GM18508 (cell line): Measurements from ENCODE around the gene AHCYL1.
A peak's percentile ranks its signal among the peaks of the same experiment; 100 is the strongest.
"Not testable (repeated sequence)": the region's sequence is repeated elsewhere in the genome, so short reads cannot be mapped to it uniquely, and the experiment has no call there.

Source experiments
- ATAC-seq: cut with Tn5 transposase; IDR thresholded peaks from one replicate; pipeline ENCODE4 v1.9.1; 2021; ENCODE audit warnings: moderate number of reproducible peaks; ENCODE audit not compliant: insufficient read depth, unreplicated experiment

The AHCYL1 gene

DNA sequence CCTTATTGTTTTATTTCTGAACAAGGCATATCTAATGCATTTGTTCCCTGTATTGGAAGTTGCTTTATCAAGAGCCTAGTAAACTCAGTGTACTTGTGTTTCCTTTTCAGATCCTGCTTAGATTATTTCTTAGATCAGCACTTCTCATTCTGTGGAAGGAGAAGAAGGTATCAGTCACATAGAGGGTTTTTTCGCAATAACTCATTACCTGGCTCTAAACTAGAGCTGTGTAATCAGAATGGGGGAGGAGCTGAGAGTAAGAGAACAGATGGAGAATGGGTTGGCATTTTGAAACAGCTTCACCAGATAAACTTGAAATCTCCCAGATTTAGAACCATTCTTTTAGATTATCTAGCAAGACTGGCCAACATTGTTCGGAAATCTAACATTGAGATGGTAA lies 11.0 kb downstream of the AHCYL1 start:
- ATAC-seq, result no peak

DNA sequence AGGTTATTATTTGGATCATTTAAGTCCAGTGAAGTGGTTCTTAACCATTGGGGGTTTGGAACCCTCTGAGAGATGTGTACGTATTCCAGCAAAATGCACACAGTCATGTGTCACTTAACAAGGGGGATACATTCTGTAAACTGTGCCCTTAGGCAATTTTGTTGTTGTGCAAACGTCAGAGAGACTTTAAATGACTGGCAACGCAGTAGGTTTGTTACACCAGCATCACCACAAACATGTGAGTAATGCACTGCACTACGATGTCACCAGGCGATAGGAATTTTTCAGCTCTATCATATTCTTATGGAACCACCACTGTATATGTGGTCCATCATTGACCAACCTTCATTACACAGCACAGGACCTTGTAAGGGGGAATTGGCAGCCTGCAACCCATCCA lies 11.9 kb downstream of the AHCYL1 start:
- ATAC-seq, result no peak

DNA sequence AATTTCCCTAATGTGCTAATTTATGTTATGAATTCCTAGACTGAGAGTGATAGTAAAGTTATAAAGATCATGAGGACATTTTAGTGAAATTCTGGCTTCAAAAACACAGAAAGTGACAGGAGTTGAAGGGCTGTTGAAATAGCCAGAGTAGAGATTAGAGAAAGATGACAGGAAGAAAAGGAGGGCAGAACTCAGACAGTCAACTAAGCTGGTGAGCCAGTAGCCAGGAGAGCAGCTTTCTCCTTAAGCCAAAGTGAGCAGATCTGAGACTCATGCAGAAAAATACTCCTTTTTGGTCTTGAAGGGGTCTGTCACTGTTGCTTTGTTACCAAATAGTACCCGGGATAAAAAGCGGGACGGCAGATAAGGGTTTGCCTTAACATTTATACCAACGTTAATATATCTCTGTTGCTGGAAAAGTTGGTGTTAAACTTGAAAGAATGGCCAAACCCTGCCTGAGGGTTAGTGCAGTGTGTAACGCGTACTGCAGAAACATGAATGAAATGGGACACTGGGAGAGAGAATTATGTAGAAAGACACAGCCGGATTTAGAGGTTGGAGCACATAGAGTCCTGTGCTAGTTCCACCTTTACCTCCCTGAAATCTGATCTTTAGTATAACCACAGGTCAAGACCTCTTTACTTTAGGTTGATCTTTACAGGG lies 12.8 kb downstream of the AHCYL1 start:
- ATAC-seq, result no peak

DNA sequence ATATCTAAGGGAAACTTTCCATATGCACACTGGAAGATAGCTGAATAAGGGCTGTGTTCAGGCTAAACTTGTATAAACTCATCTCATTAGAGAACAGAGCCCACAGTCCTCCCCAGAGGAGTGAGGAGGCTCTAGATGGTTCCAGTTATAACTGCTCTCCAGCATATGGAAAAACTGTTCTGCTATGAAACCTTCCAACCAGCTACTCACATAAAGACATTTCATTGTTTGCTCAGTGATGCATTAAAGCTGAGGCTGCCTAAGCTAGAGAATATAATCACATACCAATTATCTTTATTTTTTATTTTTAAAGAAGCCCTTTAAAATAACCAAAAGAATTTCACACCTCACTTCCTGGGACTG lies 13.3 kb downstream of the AHCYL1 start:
- ATAC-seq, result no peak

DNA sequence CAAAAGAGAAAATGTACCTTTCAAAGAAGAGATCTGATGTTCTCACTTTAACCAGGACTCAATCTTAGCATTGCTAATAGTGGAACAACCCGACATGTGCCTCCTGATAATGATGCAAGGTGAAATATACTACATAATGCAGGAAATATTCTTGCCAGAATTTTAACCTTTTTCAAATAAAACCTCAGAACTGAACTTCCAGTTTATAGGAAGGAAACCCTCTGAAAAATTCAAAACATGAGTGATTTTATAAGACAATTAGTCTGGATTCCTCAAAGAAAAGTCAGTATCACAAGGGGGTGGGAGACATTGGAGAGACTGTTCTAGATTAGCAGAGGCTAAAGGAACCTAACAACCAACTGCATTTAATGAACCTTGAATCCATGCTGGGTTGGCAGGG lies 18.1 kb downstream of the AHCYL1 start:
- no peak for ATAC-seq

DNA sequence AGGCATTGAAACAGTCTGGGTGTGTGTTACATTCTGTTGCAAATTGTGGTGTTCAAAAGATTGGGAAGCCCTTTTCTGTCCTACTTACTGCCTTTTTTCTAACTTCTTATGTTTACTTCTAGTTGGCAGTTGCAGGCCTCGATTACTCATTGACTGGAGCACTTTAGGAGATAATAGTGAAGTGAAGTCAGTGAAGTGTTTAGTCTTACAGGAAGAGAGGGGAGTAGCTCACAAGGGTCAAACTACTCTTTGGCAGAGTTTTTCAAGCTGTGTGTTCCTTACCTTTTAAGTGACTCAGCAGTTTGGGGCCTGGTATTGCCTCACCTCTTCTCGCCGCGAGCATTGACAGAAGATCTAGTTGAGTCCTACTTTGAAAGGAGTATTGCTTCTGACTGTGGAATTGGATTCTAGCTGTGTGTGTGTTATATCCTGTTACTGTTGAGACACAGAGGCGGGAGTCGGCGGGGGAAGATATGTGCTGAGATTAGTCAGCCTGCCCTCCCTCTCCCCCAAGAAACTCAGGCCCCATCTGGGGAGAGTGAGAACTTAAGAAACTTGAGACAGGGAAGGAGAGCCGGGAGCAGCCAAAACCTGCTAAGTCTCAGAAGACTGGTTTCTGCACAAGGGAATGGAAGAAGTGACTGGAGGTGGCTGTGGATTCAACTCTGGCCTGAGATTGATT lies 19.3 kb downstream of the AHCYL1 start:
- no peak for ATAC-seq

DNA sequence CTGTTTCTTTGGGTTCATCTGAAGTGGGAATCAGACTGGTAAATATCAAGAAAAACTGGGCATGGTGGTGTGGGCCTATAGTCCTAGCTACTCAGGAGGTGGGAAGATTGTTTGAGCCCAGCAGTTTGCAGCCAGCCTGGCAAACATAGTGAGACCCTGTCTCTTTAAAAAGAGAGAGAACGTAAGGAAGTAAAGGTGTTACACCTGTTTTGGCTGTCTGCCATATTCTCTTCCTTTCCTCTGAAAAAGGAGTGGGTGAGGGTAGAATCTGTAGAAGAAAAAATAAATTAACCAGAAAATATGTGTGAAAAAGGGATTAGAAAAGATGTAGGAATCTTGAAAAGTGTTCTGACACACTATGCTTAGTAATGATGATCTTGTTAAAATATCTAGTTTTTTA lies 20.0 kb downstream of the AHCYL1 start:
- ATAC-seq, result no peak

DNA sequence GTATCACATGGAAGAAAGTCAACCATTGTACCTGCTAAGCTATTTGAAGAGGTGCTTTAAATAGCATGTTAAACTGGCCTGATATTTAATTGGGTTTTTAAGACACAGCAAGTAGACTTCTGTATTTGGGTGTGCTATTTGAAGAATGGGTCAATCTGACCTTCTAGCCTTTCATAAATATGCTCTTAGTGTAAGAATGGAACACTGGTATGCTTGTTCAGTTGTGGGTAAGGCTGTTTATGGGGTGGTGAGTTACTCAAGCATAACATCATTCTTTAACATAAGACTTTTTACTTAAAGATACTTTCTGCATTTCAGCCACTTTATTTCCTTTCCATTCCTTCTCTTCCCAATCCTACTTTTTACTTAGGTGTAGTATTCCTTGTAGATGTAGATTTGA lies 21.4 kb downstream of the AHCYL1 start:
- no peak for ATAC-seq

DNA sequence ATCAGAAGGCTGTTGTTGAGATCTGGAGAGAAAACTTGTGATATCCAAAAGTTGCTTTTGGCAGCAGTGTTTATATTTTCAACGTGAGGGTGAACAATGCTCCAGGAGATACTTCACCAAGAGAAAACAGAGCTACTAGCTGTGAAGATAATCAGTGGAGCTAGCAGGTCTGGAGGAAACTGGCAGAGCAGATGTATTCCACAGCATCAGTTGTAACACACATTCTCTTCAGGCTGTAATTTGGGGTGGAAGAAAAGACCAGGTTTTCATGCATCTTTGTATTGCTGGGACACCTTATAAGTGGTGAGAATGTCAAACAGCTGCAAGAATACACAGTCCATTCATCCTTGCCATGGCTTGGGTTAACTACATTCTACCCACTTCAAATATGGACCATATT lies 22.0 kb downstream of the AHCYL1 start:
- no peak for ATAC-seq

DNA sequence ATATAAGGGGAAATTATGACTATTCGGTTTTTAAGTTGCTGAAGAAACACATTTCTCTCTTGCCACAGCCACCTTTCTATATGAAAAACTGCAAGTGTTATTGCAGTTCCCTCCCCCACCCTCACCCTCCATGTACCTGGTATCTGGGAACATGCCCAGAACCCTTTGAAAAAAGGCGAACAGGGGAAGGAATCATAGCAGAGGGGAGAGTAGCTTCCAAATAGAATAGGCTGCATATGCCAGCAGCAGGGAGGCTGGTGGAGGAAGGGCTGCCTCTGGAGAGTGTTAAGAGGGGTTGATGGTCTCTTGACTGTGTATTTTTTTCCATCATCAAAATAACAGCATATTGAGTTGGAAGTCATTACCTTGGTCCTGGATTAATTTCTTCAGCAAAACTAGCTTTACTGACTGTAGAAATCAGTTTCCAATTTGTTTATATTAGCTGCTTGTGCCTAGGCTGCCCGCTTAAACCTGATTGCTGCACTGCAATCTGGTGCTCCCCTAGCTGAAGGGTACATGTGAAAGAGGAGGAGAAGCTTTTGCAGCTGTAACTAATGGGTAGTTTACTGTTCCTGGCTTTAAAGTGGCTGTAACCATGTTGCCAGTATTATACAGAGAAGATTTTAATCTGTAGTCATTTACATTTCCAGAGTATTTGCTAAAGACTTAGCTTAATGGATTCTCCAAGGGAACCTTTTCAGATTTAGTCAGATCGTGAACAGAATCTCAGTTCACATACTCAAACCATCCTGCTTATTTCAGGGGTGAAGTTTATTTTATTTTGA lies 22.7 kb downstream of the AHCYL1 start:
- ATAC-seq, result no peak

DNA sequence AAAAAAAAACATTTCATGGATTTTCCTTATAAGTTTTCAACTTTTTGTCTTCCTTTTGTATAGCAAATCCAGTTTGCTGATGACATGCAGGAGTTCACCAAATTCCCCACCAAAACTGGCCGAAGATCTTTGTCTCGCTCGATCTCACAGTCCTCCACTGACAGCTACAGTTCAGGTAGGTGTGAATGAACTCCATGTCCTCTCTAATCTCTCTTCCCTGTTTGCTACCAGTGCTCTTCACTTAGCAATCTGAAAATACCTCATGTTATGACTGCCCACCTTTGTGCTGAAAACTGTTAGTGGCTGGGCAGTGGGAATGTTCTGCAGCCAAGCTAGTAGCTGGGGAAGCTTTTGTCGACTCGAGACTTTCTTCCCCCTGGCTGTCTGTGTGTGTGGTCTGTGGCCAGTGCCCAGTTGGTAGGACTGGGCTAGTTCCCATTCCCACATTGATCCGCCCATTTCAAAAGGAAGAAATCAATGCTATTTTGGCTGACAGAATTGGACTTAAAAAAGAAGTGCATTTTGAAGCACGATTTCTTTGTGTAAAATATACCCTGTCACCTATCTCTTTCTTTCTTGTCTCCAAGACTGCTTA lies 24.5 kb downstream of the AHCYL1 start:
- no peak for ATAC-seq

DNA sequence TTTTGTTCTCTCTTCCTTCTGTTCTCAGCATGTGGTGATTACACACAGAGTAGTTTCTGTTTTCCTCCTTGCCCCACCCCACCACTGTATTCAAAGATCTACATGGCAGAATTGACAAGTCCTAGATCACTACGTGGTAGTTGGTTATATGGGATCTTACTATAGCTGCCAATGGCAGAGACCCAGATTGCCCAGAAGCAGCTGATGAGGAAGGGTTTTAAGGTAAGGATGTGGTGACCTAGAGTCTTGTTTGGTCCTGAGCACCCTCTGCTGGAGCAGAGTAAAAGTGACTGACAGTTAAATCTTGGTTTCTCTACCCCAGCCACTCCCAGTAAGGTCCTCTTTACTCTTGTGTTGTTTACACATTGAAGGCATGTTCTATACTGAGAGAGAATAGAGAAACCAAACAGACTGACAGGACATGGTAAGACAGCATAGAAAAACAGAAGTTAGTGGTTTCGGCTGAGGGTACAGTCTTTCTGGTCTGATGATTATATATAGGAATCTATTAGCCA lies 27.0 kb downstream of the AHCYL1 start:
- ATAC-seq, result peak; percentile 92

DNA sequence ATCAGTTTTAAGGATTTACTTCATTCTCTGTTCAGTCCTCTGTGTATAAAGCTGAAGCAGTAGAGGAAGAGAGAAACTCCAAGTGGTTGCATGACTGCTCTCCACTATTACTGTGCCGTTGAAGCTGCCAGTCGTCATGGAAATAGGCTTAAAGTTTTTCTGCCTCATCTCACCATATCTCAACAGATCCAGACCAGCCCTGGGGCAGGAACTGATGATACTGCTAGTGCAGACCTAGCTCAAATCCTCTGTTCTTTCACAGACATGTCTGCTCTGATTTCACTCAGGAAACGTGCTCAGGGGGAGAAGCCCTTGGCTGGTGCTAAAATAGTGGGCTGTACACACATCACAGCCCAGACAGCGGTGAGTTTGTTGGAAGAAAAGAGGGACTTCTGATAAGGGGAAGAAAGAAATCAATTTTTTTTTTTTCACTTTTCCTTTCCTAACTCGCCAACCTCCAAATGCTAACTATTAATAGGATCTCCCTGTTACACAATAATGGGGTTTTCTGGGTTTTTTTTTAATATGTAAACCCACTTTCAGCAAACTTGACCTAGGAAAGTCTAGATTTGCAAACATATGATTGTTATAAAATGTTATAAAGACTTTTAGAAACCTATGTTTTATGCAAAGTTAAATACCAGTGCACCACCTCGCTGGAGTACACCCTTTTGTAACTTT lies 27.7 kb downstream of the AHCYL1 start:
- ATAC-seq, result peak; percentile 38

DNA sequence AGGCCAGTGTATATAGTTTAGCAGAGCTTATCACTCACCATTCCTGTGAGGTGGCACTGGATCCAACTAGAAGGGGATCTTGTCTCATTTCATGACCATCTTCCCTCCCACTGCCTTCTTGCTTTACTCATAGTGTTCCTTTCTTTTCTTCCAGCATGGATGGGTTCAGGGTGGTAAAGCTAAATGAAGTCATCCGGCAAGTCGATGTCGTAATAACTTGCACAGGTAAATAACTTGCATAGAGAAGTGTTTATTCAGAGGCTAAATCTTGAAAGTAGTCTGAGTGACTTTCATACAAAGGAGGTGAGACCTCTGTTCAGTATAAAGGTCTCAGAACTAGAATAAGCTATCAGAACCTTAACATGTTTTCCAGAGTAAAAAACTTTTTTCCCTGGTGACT lies 33.2 kb downstream of the AHCYL1 start:
- no peak for ATAC-seq

DNA sequence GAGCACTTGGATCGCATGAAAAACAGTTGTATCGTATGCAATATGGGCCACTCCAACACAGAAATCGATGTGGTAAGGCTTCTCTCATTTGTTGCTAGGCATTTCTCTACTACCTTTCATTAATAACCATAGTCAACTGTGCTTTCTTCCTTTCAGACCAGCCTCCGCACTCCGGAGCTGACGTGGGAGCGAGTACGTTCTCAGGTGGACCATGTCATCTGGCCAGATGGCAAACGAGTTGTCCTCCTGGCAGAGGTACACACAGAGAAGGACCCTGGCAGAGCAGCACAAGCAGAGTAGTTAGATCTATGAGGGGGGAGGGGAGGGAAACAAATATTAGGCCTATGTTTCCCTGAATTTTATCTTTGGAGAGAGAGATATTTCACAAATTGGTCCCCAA lies 33.8 kb downstream of the AHCYL1 start:
- ATAC-seq, result no peak

DNA sequence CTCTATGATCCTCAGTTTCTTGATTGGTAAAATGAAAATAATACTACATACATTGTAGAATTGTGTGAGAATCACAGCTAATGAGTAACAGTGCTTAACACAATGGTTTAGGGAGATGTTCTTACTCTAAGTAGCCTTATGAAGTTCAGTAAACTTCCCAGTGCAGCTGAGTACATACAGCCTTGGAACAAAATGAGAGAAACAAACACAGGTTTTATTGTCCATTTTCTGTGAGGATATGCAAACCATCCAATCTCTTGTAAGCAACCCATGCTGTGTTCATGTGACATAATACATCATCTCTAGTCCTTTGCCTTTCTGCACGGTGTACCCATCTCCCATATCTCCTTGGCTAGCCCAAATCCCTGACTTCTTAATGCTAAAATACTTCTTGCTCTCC lies 35.2 kb downstream of the AHCYL1 start:
- no peak for ATAC-seq

DNA sequence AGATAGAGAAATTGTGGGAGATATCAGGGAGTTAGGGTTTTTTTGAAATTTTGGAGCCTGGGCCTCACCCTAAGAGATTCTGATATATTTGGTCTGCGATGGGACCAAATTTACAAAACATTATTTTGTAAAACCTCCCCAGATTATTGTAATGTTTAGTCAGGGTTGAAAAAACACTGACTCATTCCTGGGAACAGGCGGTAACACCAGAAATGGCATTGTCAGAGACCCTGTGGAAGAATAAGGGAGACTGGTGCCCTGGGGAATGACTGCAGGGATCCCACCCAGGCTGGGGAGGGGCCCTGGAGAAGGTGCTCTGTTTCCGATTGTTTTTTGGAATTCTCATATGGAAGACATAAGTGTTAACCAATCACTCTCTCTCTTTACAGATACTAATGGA lies 36.7 kb downstream of the AHCYL1 start:
- ATAC-seq, result no peak

DNA sequence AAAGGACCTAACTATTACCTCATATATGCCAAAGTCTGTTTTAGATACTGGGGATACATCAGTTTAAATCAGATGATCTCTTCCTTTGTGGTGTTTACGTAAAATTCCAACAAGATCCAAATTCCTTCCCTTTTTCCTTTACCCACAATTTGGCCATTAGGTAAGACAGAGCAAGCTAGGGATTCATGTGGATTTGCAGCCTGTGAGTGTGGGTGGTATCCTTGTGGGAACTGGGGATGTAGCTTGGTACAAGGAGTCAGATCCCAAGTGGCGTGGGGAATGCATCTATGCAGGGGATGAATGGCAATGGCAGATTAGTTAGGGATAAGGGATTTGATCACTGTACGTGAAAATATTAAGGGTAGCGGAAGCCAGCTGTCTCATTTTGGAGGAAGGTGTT lies 40.0 kb downstream of the AHCYL1 start:
- no peak for ATAC-seq

DNA sequence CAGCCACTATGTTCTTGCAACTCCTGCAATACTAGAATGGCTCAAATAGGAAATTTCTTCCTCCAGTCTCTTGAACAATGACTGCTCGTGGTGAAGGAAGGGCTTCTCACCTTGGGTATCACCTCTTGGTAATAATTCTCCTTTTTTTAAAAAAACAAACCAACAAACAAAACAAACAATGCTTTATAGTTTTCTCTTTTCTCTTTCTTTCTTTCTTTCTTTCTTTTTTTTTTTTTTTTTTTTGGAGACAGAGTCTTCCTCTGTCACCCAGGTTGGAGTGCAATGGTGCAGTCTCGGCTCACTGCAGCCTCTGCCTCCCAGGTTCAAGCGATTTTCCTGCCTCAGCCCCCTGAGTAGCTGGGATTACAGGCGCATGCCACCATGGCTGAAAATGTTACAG lies 46.1 kb downstream of the AHCYL1 start:
- not testable (repeated sequence) for ATAC-seq

DNA sequence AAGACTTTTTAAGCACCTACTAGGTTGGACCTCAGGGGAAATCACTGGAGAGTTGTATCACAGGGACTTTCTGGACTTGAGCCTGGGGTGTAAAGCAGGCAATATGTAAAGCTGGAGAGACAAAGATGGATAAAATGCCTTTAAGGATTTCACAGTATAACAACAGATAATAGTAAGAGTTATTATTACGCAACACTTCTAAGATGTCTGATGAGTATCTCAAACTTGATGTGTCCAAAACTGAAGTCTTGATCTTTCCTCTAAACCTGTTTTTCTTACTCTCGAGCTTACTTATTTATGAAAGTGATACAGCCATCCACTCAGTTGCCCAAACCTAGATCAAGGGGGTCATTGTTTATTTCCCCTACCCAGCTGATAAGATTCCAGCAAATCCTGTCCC lies 47.8 kb downstream of the AHCYL1 start:
- no peak for ATAC-seq
